GM21825 (cell line): ENCODE data around the gene WDR62.
"Not testable (repeated sequence)": the region's sequence is repeated elsewhere in the genome, so short reads cannot be mapped to it uniquely, and the experiment has no call there.

Source experiments
- ATAC-seq: cut with Tn5 transposase; IDR thresholded peaks from one replicate; pipeline ENCODE4 v1.9.1; 2021; ENCODE audit warnings: mild to moderate bottlenecking, moderate library complexity; ENCODE audit not compliant: unreplicated experiment

The WDR62 gene

GRCh38 chr19:36106991-36107390 is 52.3 kb downstream of the WDR62 start:
- ATAC-seq, result no peak

GRCh38 chr19:36108684-36109083 is 54.0 kb downstream of the WDR62 start:
- ATAC-seq, result no peak

- ATAC-seq, result no peak
Observed at GRCh38 chr19:36110487-36111199, 55.9 kb downstream of the WDR62 start, which contains the start of gene OVOL3. OVOL3 (plus strand) TSS chr19:36111143; CDS start chr19:36111203, 60 bp downstream.

- no peak for ATAC-seq
Observed at GRCh38 chr19:36111200-36111539, 56.5 kb downstream of the WDR62 start.

GRCh38 chr19:36112678-36113077 is 58.0 kb downstream of the WDR62 start:
- ATAC-seq, result no peak

GRCh38 chr19:36113425-36113824 is 58.7 kb downstream of the WDR62 start:
- ATAC-seq, result no peak

GRCh38 chr19:36113894-36114720 is 59.4 kb downstream of the WDR62 start:
- ATAC-seq, result peak; percentile 2

GRCh38 chr19:36114721-36115452 is 60.2 kb downstream of the WDR62 start, which contains the start of gene POLR2I:
POLR2I (minus strand) TSS chr19:36114875; CDS start chr19:36114856, 19 bp downstream.
- ATAC-seq, result peak; percentile 76

GRCh38 chr19:36115453-36116343 is 61.0 kb downstream of the WDR62 start, which contains the start of gene TBCB:
TBCB (plus strand) TSS chr19:36115468; CDS start chr19:36115561, 93 bp downstream.
- ATAC-seq, result peak; percentile 25

- ATAC-seq, result no peak
Observed at GRCh38 chr19:36116344-36116637, 61.6 kb downstream of the WDR62 start.

- no peak for ATAC-seq
Observed at GRCh38 chr19:36120092-36120983, 65.6 kb downstream of the WDR62 start.

GRCh38 chr19:36120984-36121358 is 66.3 kb downstream of the WDR62 start:
- ATAC-seq, result no peak

GRCh38 chr19:36121486-36122124 is 66.9 kb downstream of the WDR62 start:
- no peak for ATAC-seq

GRCh38 chr19:36125557-36125956 is 70.9 kb downstream of the WDR62 start:
- no peak for ATAC-seq

- no peak for ATAC-seq
Observed at GRCh38 chr19:36128392-36128736, 73.7 kb downstream of the WDR62 start.

GRCh38 chr19:36131221-36131620 is 76.5 kb downstream of the WDR62 start:
- ATAC-seq, result not testable (repeated sequence)

GRCh38 chr19:36134867-36135266 is 80.2 kb downstream of the WDR62 start:
- not testable (repeated sequence) for ATAC-seq

GRCh38 chr19:36136964-36137686 is 82.4 kb downstream of the WDR62 start:
- ATAC-seq, result no peak

GRCh38 chr19:36139120-36139472 is 84.4 kb downstream of the WDR62 start:
- no peak for ATAC-seq
